ENCODE data around the gene FOXK2. TPM values are rescaled to one million over a fixed set of nuclear protein-coding genes. Genes with fewer than 3 reads are reported as not detected.

FOXK2 gene
- total and polyA plus RNA-seq, 2 of the 8 experiments (the other 6 are each of a cell fraction or from before 2014, with no cell fraction given), result 34.7 to 64.9 TPM

DNA sequence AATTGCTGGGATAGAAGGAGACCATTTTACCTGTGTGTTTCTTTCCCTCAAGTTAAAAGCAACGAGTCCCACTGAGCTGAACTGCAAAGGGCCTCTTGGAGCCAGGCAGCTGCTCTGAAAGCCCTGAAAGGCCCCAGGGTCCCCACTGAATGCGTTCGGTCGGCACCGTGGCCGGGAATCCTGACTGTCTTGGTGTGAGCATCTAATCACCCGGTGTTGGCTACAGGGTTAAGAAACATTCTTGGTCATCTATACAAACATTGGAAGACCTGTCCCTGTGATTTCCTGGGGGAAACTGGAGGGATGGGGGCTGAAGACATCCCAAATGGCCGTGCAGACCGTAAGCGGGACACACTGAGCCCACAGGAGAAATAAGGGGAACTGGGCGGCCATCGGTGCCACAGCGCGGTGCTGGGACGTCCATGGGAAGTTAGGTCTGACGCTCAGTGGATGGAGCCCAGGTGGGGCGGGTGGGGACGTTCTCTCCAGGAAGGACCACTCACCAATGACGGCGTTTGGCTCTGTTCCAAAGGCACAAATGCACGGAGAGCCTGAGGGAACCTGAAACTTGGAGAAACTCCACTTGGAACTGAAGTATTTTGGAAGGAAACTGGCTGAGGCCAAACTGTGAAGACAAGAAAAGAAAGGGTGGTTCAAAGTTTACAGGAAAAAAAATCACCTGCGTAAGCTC lies 96.6 kb downstream of the FOXK2 start (continued):
- TF ChIP-seq, protein P1, sequence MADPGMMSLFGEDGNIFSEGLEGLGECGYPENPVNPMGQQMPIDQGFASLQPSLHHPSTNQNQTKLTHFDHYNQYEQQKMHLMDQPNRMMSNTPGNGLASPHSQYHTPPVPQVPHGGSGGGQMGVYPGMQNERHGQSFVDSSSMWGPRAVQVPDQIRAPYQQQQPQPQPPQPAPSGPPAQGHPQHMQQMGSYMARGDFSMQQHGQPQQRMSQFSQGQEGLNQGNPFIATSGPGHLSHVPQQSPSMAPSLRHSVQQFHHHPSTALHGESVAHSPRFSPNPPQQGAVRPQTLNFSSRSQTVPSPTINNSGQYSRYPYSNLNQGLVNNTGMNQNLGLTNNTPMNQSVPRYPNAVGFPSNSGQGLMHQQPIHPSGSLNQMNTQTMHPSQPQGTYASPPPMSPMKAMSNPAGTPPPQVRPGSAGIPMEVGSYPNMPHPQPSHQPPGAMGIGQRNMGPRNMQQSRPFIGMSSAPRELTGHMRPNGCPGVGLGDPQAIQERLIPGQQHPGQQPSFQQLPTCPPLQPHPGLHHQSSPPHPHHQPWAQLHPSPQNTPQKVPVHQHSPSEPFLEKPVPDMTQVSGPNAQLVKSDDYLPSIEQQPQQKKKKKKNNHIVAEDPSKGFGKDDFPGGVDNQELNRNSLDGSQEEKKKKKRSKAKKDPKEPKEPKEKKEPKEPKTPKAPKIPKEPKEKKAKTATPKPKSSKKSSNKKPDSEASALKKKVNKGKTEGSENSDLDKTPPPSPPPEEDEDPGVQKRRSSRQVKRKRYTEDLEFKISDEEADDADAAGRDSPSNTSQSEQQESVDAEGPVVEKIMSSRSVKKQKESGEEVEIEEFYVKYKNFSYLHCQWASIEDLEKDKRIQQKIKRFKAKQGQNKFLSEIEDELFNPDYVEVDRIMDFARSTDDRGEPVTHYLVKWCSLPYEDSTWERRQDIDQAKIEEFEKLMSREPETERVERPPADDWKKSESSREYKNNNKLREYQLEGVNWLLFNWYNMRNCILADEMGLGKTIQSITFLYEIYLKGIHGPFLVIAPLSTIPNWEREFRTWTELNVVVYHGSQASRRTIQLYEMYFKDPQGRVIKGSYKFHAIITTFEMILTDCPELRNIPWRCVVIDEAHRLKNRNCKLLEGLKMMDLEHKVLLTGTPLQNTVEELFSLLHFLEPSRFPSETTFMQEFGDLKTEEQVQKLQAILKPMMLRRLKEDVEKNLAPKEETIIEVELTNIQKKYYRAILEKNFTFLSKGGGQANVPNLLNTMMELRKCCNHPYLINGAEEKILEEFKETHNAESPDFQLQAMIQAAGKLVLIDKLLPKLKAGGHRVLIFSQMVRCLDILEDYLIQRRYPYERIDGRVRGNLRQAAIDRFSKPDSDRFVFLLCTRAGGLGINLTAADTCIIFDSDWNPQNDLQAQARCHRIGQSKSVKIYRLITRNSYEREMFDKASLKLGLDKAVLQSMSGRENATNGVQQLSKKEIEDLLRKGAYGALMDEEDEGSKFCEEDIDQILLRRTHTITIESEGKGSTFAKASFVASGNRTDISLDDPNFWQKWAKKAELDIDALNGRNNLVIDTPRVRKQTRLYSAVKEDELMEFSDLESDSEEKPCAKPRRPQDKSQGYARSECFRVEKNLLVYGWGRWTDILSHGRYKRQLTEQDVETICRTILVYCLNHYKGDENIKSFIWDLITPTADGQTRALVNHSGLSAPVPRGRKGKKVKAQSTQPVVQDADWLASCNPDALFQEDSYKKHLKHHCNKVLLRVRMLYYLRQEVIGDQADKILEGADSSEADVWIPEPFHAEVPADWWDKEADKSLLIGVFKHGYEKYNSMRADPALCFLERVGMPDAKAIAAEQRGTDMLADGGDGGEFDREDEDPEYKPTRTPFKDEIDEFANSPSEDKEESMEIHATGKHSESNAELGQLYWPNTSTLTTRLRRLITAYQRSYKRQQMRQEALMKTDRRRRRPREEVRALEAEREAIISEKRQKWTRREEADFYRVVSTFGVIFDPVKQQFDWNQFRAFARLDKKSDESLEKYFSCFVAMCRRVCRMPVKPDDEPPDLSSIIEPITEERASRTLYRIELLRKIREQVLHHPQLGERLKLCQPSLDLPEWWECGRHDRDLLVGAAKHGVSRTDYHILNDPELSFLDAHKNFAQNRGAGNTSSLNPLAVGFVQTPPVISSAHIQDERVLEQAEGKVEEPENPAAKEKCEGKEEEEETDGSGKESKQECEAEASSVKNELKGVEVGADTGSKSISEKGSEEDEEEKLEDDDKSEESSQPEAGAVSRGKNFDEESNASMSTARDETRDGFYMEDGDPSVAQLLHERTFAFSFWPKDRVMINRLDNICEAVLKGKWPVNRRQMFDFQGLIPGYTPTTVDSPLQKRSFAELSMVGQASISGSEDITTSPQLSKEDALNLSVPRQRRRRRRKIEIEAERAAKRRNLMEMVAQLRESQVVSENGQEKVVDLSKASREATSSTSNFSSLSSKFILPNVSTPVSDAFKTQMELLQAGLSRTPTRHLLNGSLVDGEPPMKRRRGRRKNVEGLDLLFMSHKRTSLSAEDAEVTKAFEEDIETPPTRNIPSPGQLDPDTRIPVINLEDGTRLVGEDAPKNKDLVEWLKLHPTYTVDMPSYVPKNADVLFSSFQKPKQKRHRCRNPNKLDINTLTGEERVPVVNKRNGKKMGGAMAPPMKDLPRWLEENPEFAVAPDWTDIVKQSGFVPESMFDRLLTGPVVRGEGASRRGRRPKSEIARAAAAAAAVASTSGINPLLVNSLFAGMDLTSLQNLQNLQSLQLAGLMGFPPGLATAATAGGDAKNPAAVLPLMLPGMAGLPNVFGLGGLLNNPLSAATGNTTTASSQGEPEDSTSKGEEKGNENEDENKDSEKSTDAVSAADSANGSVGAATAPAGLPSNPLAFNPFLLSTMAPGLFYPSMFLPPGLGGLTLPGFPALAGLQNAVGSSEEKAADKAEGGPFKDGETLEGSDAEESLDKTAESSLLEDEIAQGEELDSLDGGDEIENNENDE (IDR thresholded peaks at IDR 0.05; ENCODE audit: insufficient replicate concordance, low read length), result no peak
- TF ChIP-seq RBBP5 (IDR thresholded peaks at IDR 0.05; ENCODE audit: borderline replicate concordance, low read depth, low read length), result no peak
- no peak for TF ChIP-seq POLR2AphosphoS5 (IDR thresholded peaks at IDR 0.05; ENCODE audit: low read depth, low read length)
- no peak for TF ChIP-seq POU5F1 (IDR thresholded peaks at IDR 0.05; ENCODE audit: low read depth, low read length)
- TF ChIP-seq HDAC2 (IDR thresholded peaks at IDR 0.05; ENCODE audit: borderline replicate concordance in 1 of 2, low read depth in 2 of 2, low read length in 2 of 2), result no peak
- no peak for TF ChIP-seq JUN (IDR thresholded peaks at IDR 0.05; ENCODE audit: low read depth, low read length)
- no peak for TF ChIP-seq JUND (IDR thresholded peaks at IDR 0.05; ENCODE audit: low read length)
- no peak for TF ChIP-seq FOSL1 (IDR thresholded peaks at IDR 0.05; ENCODE audit: insufficient read depth, low read depth, low read length)
- no peak for TF ChIP-seq TEAD4 (IDR thresholded peaks at IDR 0.05; ENCODE audit: low read depth, low read length)
- no peak for TF ChIP-seq CEBPB (IDR thresholded peaks at IDR 0.05; ENCODE audit: low read depth, low read length)
- TF ChIP-seq GTF2F1 (IDR thresholded peaks at IDR 0.05; ENCODE audit: borderline replicate concordance, low read depth, low read length), result no peak
